ENCODE results near the gene MRGPRX2. TPM values are rescaled to one million over a fixed set of nuclear protein-coding genes. Genes with fewer than 3 reads are reported as not detected.

MRGPRX2 gene
- total RNA-seq, 1 experiment from 2014 or later = not detected

- Histone ChIP-seq H3K9me3 (no peaks in the 10 kb centered on the region; the same call in 1 of the 2 replicates), H3K36me3 (ENCODE audit: control insufficient read depth, insufficient read depth, low read length) (no peaks in the 10 kb centered on the region), H3K27me3 (replicated peaks; ENCODE audit: control insufficient read depth, insufficient read depth, low read length) (no peaks in the 10 kb centered on the region), H3K4me1 (no peaks in the 10 kb centered on the region; the same call in 1 of the 2 replicates), H3K4me3 (ENCODE audit: low read depth, low read length) (no peak overlapping the region)
- CTCF ChIA-PET = no interaction called here
- DNase-seq = no peak
- POLR2A ChIA-PET = no interaction called here
- no peak overlapping the region for H3K27ac Mint-ChIP-seq (ENCODE audit: unreplicated experiment)
- no TSS peak for BruUV-seq (replicated peaks)
- no peak for TF ChIP-seq CTCF (IDR thresholded peaks at IDR 0.05; ENCODE audit: insufficient read depth in 1 of 2, low read depth in 1 of 2, low read length in 1 of 2, severe bottlenecking in 1 of 2, unreplicated experiment in 1 of 2)
- H3K4me3 Mint-ChIP-seq (ENCODE audit: unreplicated experiment) = no peak overlapping the region
- no peaks in the 10 kb centered on the region for H3K9me3 Mint-ChIP-seq (ENCODE audit: unreplicated experiment)
- H3K27me3 Mint-ChIP-seq (ENCODE audit: insufficient read depth, unreplicated experiment) = no peaks in the 10 kb centered on the region
- H3K4me1 Mint-ChIP-seq (ENCODE audit: low read depth, unreplicated experiment) = no peaks in the 10 kb centered on the region
- intact Hi-C loops (cut with micrococcal nuclease; ENCODE audit: unreplicated experiment) = loop anchor here (5.0 kb wide), 1 partner anchor 209 kb away; no protein-coding TSS in a partner anchor
- no peaks in the 10 kb centered on the region for H3K36me3 Mint-ChIP-seq (ENCODE audit: insufficient read depth, unreplicated experiment)
These were observed 4.6 kb downstream of the MRGPRX2 start for GRCh38 chr11:19055905-19056304.

GRCh38 chr11:19055016-19055415 is 5.5 kb downstream of the MRGPRX2 start:
- POLR2A ChIA-PET = no interaction called here
- Histone ChIP-seq H3K36me3 (ENCODE audit: control insufficient read depth, insufficient read depth, low read length) (no peaks in the 10 kb centered on the region), H3K4me1 (no peaks in the 10 kb centered on the region; the same call in 1 of the 2 replicates), H3K9me3 (no peaks in the 10 kb centered on the region; the same call in 1 of the 2 replicates), H3K27me3 (replicated peaks; ENCODE audit: control insufficient read depth, insufficient read depth, low read length) (no peaks in the 10 kb centered on the region), H3K4me3 (ENCODE audit: low read depth, low read length) (no peak overlapping the region)
- no peak for DNase-seq
- CTCF ChIA-PET = no interaction called here
- H3K27me3 Mint-ChIP-seq (ENCODE audit: insufficient read depth, unreplicated experiment) = no peaks in the 10 kb centered on the region
- TF ChIP-seq CTCF (IDR thresholded peaks at IDR 0.05; ENCODE audit: insufficient read depth in 1 of 2, low read depth in 1 of 2, low read length in 1 of 2, severe bottlenecking in 1 of 2, unreplicated experiment in 1 of 2) = no peak
- H3K4me1 Mint-ChIP-seq (ENCODE audit: low read depth, unreplicated experiment) = no peaks in the 10 kb centered on the region
- intact Hi-C loops (cut with micrococcal nuclease; ENCODE audit: unreplicated experiment) = loop anchor here (5.0 kb wide), 1 partner anchor 208 kb away; no protein-coding TSS in a partner anchor
- no peak overlapping the region for H3K4me3 Mint-ChIP-seq (ENCODE audit: unreplicated experiment)
- H3K9me3 Mint-ChIP-seq (ENCODE audit: unreplicated experiment) = peaks cover 8% of the 10 kb centered on the region
- no peaks in the 10 kb centered on the region for H3K36me3 Mint-ChIP-seq (ENCODE audit: insufficient read depth, unreplicated experiment)
- BruUV-seq (replicated peaks) = no TSS peak
- no peak overlapping the region for H3K27ac Mint-ChIP-seq (ENCODE audit: unreplicated experiment)

GRCh38 chr11:19053909-19054308 is 6.6 kb downstream of the MRGPRX2 start:
- Histone ChIP-seq H3K27me3 (replicated peaks; ENCODE audit: control insufficient read depth, insufficient read depth, low read length) (no peaks in the 10 kb centered on the region), H3K4me3 (ENCODE audit: low read depth, low read length) (no peak overlapping the region), H3K4me1 (no peaks in the 10 kb centered on the region), H3K36me3 (ENCODE audit: control insufficient read depth, insufficient read depth, low read length) (no peaks in the 10 kb centered on the region), H3K9me3 (no peaks in the 10 kb centered on the region; the same call in 1 of the 2 replicates)
- H3K36me3 Mint-ChIP-seq (ENCODE audit: insufficient read depth, unreplicated experiment) = no peaks in the 10 kb centered on the region
- TF ChIP-seq CTCF (IDR thresholded peaks at IDR 0.05; ENCODE audit: insufficient read depth in 1 of 2, low read depth in 1 of 2, low read length in 1 of 2, severe bottlenecking in 1 of 2, unreplicated experiment in 1 of 2) = no peak
- peaks cover 3% of the 10 kb centered on the region for H3K27me3 Mint-ChIP-seq (ENCODE audit: insufficient read depth, unreplicated experiment)
- intact Hi-C loops (cut with micrococcal nuclease; ENCODE audit: unreplicated experiment) = no loop called here
- H3K4me1 Mint-ChIP-seq (ENCODE audit: low read depth, unreplicated experiment) = no peaks in the 10 kb centered on the region
- no peak overlapping the region for H3K4me3 Mint-ChIP-seq (ENCODE audit: unreplicated experiment)
- ChIA-PET CTCF (no interaction called here), POLR2A (no interaction called here)
- DNase-seq = no peak
- H3K27ac Mint-ChIP-seq (ENCODE audit: unreplicated experiment) = no peak overlapping the region
- no TSS peak for BruUV-seq (replicated peaks)
- H3K9me3 Mint-ChIP-seq (ENCODE audit: unreplicated experiment) = peaks cover 9% of the 10 kb centered on the region

Measured in Caco-2 (cell line).